Measurements from ENCODE around the gene PYHIN1. TPM values are rescaled to one million over a fixed set of nuclear protein-coding genes. Genes with fewer than 3 reads are reported as not detected.

PYHIN1 gene
- total and polyA plus RNA-seq, 2 of the 8 experiments (the other 6 are each of a cell fraction or from before 2014, with no cell fraction given): not detected

DNA sequence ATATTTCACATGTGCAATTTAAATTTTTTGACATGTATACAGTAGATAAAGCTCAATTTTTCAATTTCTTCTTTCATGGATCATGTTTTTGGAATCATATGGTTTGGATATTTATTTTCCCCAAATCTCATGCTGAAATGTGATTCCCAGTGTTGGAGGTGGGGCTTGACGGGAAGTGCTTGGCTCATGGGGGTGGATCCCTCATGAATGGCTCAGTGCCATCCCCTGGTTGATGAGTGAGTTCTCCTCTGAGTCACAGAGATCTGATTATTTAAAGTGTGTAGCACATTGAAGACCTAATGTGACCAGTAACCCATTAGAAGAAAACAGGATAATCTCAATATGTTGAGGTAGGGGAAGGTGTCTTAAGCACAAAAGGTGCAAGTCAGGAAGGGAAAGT is 69.3 kb downstream of the PYHIN1 start (continued):
- TF ChIP-seq, protein P1, sequence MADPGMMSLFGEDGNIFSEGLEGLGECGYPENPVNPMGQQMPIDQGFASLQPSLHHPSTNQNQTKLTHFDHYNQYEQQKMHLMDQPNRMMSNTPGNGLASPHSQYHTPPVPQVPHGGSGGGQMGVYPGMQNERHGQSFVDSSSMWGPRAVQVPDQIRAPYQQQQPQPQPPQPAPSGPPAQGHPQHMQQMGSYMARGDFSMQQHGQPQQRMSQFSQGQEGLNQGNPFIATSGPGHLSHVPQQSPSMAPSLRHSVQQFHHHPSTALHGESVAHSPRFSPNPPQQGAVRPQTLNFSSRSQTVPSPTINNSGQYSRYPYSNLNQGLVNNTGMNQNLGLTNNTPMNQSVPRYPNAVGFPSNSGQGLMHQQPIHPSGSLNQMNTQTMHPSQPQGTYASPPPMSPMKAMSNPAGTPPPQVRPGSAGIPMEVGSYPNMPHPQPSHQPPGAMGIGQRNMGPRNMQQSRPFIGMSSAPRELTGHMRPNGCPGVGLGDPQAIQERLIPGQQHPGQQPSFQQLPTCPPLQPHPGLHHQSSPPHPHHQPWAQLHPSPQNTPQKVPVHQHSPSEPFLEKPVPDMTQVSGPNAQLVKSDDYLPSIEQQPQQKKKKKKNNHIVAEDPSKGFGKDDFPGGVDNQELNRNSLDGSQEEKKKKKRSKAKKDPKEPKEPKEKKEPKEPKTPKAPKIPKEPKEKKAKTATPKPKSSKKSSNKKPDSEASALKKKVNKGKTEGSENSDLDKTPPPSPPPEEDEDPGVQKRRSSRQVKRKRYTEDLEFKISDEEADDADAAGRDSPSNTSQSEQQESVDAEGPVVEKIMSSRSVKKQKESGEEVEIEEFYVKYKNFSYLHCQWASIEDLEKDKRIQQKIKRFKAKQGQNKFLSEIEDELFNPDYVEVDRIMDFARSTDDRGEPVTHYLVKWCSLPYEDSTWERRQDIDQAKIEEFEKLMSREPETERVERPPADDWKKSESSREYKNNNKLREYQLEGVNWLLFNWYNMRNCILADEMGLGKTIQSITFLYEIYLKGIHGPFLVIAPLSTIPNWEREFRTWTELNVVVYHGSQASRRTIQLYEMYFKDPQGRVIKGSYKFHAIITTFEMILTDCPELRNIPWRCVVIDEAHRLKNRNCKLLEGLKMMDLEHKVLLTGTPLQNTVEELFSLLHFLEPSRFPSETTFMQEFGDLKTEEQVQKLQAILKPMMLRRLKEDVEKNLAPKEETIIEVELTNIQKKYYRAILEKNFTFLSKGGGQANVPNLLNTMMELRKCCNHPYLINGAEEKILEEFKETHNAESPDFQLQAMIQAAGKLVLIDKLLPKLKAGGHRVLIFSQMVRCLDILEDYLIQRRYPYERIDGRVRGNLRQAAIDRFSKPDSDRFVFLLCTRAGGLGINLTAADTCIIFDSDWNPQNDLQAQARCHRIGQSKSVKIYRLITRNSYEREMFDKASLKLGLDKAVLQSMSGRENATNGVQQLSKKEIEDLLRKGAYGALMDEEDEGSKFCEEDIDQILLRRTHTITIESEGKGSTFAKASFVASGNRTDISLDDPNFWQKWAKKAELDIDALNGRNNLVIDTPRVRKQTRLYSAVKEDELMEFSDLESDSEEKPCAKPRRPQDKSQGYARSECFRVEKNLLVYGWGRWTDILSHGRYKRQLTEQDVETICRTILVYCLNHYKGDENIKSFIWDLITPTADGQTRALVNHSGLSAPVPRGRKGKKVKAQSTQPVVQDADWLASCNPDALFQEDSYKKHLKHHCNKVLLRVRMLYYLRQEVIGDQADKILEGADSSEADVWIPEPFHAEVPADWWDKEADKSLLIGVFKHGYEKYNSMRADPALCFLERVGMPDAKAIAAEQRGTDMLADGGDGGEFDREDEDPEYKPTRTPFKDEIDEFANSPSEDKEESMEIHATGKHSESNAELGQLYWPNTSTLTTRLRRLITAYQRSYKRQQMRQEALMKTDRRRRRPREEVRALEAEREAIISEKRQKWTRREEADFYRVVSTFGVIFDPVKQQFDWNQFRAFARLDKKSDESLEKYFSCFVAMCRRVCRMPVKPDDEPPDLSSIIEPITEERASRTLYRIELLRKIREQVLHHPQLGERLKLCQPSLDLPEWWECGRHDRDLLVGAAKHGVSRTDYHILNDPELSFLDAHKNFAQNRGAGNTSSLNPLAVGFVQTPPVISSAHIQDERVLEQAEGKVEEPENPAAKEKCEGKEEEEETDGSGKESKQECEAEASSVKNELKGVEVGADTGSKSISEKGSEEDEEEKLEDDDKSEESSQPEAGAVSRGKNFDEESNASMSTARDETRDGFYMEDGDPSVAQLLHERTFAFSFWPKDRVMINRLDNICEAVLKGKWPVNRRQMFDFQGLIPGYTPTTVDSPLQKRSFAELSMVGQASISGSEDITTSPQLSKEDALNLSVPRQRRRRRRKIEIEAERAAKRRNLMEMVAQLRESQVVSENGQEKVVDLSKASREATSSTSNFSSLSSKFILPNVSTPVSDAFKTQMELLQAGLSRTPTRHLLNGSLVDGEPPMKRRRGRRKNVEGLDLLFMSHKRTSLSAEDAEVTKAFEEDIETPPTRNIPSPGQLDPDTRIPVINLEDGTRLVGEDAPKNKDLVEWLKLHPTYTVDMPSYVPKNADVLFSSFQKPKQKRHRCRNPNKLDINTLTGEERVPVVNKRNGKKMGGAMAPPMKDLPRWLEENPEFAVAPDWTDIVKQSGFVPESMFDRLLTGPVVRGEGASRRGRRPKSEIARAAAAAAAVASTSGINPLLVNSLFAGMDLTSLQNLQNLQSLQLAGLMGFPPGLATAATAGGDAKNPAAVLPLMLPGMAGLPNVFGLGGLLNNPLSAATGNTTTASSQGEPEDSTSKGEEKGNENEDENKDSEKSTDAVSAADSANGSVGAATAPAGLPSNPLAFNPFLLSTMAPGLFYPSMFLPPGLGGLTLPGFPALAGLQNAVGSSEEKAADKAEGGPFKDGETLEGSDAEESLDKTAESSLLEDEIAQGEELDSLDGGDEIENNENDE (IDR thresholded peaks at IDR 0.05; ENCODE audit: insufficient replicate concordance, low read length): no peak

Data from H1 (cell line).